Measurements from ENCODE around the gene SLC25A5.
A peak's percentile ranks its signal among the peaks of the same experiment; 100 is the strongest.
"Not testable (repeated sequence)": the region's sequence is repeated elsewhere in the genome, so short reads cannot be mapped to it uniquely, and the experiment has no call there.

SLC25A5 gene

GRCh38 chrX:119478504-119478903, 10.3 kb downstream of the SLC25A5 start:
- no peak for DNase-seq

GRCh38 chrX:119479845-119480244, 11.6 kb downstream of the SLC25A5 start:
- DNase-seq: no peak

GRCh38 chrX:119481323-119481801, 13.1 kb downstream of the SLC25A5 start:
- DNase-seq: no peak

- no peak for DNase-seq
Observed at GRCh38 chrX:119482041-119482440, 13.8 kb downstream of the SLC25A5 start.

- no peak for DNase-seq
Observed at GRCh38 chrX:119482481-119483480, 14.5 kb downstream of the SLC25A5 start.

GRCh38 chrX:119486745-119487144, 18.5 kb downstream of the SLC25A5 start:
- no peak for DNase-seq

- not testable (repeated sequence) for DNase-seq
Observed at GRCh38 chrX:119487766-119488165, 19.5 kb downstream of the SLC25A5 start.

- no peak for DNase-seq
Observed at GRCh38 chrX:119488749-119489148, 20.5 kb downstream of the SLC25A5 start.

GRCh38 chrX:119489212-119490074, 21.2 kb downstream of the SLC25A5 start:
- DNase-seq: no peak

- DNase-seq: no peak
Observed at GRCh38 chrX:119492463-119492862, 24.2 kb downstream of the SLC25A5 start.

- DNase-seq: not testable (repeated sequence)
Observed at GRCh38 chrX:119493851-119494495, 25.7 kb downstream of the SLC25A5 start.

- DNase-seq: no peak
Observed at GRCh38 chrX:119495734-119496726, 27.8 kb downstream of the SLC25A5 start.

GRCh38 chrX:119497185-119497584, 28.9 kb downstream of the SLC25A5 start:
- no peak for DNase-seq

GRCh38 chrX:119500061-119500800, 32.0 kb downstream of the SLC25A5 start:
- no peak for DNase-seq

GRCh38 chrX:119501511-119502148, 33.4 kb downstream of the SLC25A5 start:
- DNase-seq: no peak

- DNase-seq: no peak
Observed at GRCh38 chrX:119502727-119503483, 34.7 kb downstream of the SLC25A5 start.

GRCh38 chrX:119503484-119503861, 35.2 kb downstream of the SLC25A5 start:
- DNase-seq: peak; percentile 9

GRCh38 chrX:119505145-119505544, 36.9 kb downstream of the SLC25A5 start:
- DNase-seq: not testable (repeated sequence)

GRCh38 chrX:119505945-119506344, 37.7 kb downstream of the SLC25A5 start:
- no peak for DNase-seq
